ENCODE data around the gene PI4KA. TPM values are rescaled to one million over a fixed set of nuclear protein-coding genes. Genes with fewer than 3 reads are reported as not detected.

Gene PI4KA
- total RNA-seq, 2 experiments from 2014 or later = 103 to 113 TPM

DNA sequence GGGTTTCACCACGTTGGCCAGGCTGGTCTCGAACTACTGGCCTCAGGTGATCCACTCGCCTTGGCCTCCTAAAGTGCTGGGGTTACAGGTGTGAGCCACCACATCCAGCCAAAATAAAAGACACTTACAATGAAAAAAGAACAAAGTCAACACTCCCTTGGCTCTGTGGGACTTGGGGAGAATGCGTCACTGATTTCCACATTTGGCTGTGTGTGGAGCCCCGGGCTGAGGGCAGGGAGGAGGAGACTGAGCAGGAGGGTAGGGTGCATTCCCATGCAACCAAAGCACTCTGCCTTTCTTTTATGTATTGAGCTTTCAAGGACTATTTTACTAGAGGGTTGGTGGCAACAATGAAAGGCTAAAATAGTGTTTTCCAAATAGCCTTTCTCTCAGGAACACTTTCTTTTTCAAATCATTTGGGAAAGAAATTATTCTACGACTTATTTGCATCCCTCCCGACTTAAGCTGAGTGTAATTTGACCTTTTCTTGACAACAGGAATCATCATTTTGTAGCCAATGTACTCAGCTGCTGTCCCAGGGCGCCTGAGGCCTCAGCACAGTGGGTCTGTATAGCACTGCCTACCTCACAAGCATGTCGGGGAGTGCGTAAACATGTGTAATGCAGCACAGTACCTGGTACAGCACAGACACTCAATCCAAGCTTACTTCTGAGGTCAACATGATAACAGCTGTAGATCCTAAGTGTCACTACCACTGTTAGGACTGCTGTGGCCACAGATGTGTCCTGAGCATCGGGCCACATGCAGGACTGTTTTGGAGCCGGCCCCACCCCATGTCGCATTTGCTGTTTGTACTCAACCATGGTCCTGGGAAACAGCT lies 94.8 kb downstream of the PI4KA start:
- no peaks in the 10 kb centered on the region for H3K27me3 Mint-ChIP-seq
- no peak for DNase-seq
- POLR2A ChIA-PET = no interaction called here
- H3K4me3 Mint-ChIP-seq = no peak overlapping the region
- peaks cover 5% of the 10 kb centered on the region for H3K4me1 Mint-ChIP-seq
- H3K36me3 Mint-ChIP-seq (ENCODE audit: low read depth) = peaks cover 24% of the 10 kb centered on the region
- CTCF ChIA-PET = no interaction called here
- H3K9me3 Mint-ChIP-seq = no peaks in the 10 kb centered on the region
- no peak overlapping the region for H3K27ac Mint-ChIP-seq

DNA sequence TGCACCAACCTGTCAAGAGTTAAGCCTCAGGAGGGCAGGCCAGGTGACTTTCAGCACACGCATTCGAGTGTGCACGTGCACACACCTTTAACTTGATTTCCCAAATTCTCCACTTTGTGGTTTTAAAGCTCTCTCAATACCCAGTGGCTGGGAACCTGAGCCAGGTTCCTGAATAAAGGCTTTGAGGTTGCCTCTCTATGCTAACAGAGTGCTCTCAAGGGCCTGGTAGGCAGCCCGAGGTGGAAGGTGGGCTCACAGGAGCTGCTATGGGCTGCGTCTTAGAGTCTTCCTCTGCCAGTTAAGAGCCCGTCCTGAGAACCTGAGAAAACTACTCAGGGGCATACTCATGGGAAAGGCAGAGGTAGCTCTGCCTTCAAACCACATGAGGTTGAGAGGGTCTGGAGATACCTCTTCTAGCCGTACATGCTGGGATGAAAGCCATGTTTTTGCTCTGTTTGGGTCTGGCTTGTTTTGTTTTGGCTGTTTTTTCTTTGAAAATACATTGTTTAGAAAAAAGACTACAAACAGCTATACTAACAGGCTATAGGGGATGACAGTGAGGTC lies 96.3 kb downstream of the PI4KA start:
- ChIA-PET CTCF (interaction anchor here (0.6 kb wide), 1 partner anchor 148 kb away, joined by 4 read pairs; no protein-coding TSS in a partner anchor), POLR2A (no interaction called here)
- no peaks in the 10 kb centered on the region for H3K9me3 Mint-ChIP-seq
- H3K27me3 Mint-ChIP-seq = no peaks in the 10 kb centered on the region
- no peaks in the 10 kb centered on the region for H3K4me1 Mint-ChIP-seq
- no peak overlapping the region for H3K27ac Mint-ChIP-seq
- no peak overlapping the region for H3K4me3 Mint-ChIP-seq
- peaks cover 24% of the 10 kb centered on the region for H3K36me3 Mint-ChIP-seq (ENCODE audit: low read depth)
- no peak for DNase-seq

- CTCF ChIA-PET = interaction anchor here (0.7 kb wide), 1 partner anchor 76 kb away, joined by 3 read pairs; no protein-coding TSS in a partner anchor
- Mint-ChIP-seq H3K27me3 (no peaks in the 10 kb centered on the region), H3K9me3 (no peaks in the 10 kb centered on the region), H3K36me3 (ENCODE audit: low read depth) (peaks cover 27% of the 10 kb centered on the region), H3K4me3 (no peak overlapping the region), H3K4me1 (no peaks in the 10 kb centered on the region), H3K27ac (no peak overlapping the region)
- POLR2A ChIA-PET = no interaction called here
- DNase-seq = no peak
Measured at GRCh38 chr22:20761536-20761935, 97.1 kb downstream of the PI4KA start.

DNA sequence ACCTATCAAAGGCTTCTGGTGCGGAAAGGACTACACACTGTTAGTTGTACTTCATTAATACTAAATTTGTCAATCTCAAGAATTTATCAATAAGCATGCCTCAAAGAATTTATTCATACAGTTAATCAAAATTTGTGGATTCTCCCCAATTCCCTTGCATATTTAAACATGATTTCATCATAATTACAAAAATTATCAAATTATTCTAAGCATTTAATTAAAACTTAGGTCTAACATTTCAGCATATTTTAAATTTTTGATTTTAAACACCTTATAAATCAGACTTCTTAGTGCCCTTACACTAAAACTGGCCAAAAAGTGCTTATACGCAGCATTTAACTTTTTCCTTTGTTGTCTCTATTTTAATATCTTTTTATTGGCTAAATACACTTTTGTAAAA lies 98.5 kb downstream of the PI4KA start:
- H3K9me3 Mint-ChIP-seq = no peaks in the 10 kb centered on the region
- peaks cover 29% of the 10 kb centered on the region for H3K36me3 Mint-ChIP-seq (ENCODE audit: low read depth)
- H3K4me3 Mint-ChIP-seq = no peak overlapping the region
- no peak for DNase-seq
- H3K27ac Mint-ChIP-seq = no peak overlapping the region
- ChIA-PET CTCF (no interaction called here), POLR2A (no interaction called here)
- H3K27me3 Mint-ChIP-seq = no peaks in the 10 kb centered on the region
- H3K4me1 Mint-ChIP-seq = no peaks in the 10 kb centered on the region

GRCh38 chr22:20758688-20759087 lies 99.9 kb downstream of the PI4KA start:
- POLR2A ChIA-PET = no interaction called here
- no peak overlapping the region for H3K4me3 Mint-ChIP-seq
- no peaks in the 10 kb centered on the region for H3K4me1 Mint-ChIP-seq
- peaks cover 19% of the 10 kb centered on the region for H3K36me3 Mint-ChIP-seq (ENCODE audit: low read depth)
- no peaks in the 10 kb centered on the region for H3K9me3 Mint-ChIP-seq
- no peak for DNase-seq
- no peaks in the 10 kb centered on the region for H3K27me3 Mint-ChIP-seq
- no peak overlapping the region for H3K27ac Mint-ChIP-seq
- CTCF ChIA-PET = no interaction called here

- no peaks in the 10 kb centered on the region for H3K9me3 Mint-ChIP-seq
- CTCF ChIA-PET = interaction anchor here (0.7 kb wide), 1 partner anchor 208 kb away, joined by 3 read pairs; no protein-coding TSS in a partner anchor
- no peak overlapping the region for H3K4me3 Mint-ChIP-seq
- H3K36me3 Mint-ChIP-seq (ENCODE audit: low read depth) = peaks cover 15% of the 10 kb centered on the region
- no peaks in the 10 kb centered on the region for H3K27me3 Mint-ChIP-seq
- no peak for DNase-seq
- H3K4me1 Mint-ChIP-seq = no peaks in the 10 kb centered on the region
- POLR2A ChIA-PET = no interaction called here
- no peak overlapping the region for H3K27ac Mint-ChIP-seq
Measured at GRCh38 chr22:20756846-20757245, 101.8 kb downstream of the PI4KA start.

DNA sequence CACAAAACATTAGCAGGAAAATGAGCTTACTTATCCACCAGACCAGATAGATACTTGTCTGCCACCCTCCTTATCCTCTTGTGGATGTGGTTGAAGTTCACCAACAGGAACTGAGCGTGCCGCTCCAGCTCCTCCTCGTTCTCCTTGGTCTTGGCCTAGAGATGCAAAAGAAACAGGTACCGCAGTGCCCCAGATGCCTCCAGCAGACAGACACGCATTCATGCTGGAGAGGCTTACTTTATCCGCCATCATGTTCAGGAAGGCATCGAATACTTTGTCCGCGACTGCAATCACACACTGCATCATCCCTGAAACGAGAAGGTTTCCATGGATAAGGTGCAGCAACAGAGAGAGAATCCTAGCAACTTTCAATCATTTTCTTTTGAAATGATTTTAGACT lies 105.7 kb downstream of the PI4KA start:
- CTCF ChIA-PET = no interaction called here
- no peak overlapping the region for H3K4me3 Mint-ChIP-seq
- POLR2A ChIA-PET = no interaction called here
- no peaks in the 10 kb centered on the region for H3K9me3 Mint-ChIP-seq
- no peak for DNase-seq
- H3K4me1 Mint-ChIP-seq = peaks cover 6% of the 10 kb centered on the region
- H3K27ac Mint-ChIP-seq = no peak overlapping the region
- no peaks in the 10 kb centered on the region for H3K27me3 Mint-ChIP-seq
- peaks cover 14% of the 10 kb centered on the region for H3K36me3 Mint-ChIP-seq (ENCODE audit: low read depth)

GRCh38 chr22:20752104-20752741 lies 106.4 kb downstream of the PI4KA start:
- Mint-ChIP-seq H3K4me3 (no peak overlapping the region), H3K27ac (no peak overlapping the region), H3K36me3 (ENCODE audit: low read depth) (peaks cover 12% of the 10 kb centered on the region), H3K4me1 (peaks cover 6% of the 10 kb centered on the region), H3K9me3 (no peaks in the 10 kb centered on the region), H3K27me3 (no peaks in the 10 kb centered on the region)
- DNase-seq = no peak
- CTCF ChIA-PET = no interaction called here
- POLR2A ChIA-PET = no interaction called here

GRCh38 chr22:20751185-20751851 lies 107.3 kb downstream of the PI4KA start:
- H3K27me3 Mint-ChIP-seq = no peaks in the 10 kb centered on the region
- CTCF ChIA-PET = interaction anchor here (1.0 kb wide), 1 partner anchor 152 kb away, joined by 3 read pairs; no protein-coding TSS in a partner anchor
- H3K4me3 Mint-ChIP-seq = no peak overlapping the region

DNA sequence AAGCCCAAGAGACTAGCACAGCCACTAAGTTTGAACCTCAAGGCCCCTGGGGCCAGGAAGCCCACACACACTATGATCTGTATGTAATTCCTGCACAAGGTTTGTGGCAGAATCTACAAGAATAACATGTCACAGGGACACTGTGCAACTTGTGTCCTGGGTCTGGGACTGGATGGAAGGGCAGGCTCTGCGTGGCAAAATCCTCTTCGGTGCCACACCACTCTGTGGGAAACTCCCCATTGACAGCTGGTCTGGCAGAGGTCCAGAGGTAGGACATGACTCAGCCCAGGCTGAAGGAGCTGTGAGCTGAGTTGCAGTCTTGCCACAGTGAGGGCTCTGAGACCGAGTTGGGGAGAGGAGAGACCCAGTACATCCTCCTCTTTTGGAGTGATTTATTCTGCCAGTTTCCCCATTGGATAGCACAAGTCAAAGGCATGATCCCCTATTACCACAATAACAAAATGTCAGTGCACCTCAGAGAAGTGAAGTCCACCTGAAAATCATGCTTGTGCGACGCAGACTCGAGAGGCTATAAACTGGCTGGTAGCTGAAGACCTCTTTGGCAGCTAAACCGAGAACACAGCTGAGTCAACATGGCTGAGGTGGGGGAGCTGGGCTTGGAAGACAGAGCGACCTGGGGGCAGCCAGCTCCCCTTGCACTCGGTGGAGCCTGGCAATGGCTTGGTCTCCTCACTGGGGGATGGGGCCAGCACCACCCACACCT lies 108.0 kb downstream of the PI4KA start:
- no peak for DNase-seq
- no peak overlapping the region for H3K27ac Mint-ChIP-seq
- H3K4me3 Mint-ChIP-seq = no peak overlapping the region
- no peaks in the 10 kb centered on the region for H3K9me3 Mint-ChIP-seq
- no peaks in the 10 kb centered on the region for H3K27me3 Mint-ChIP-seq
- peaks cover 6% of the 10 kb centered on the region for H3K4me1 Mint-ChIP-seq
- POLR2A ChIA-PET = no interaction called here
- peaks cover 13% of the 10 kb centered on the region for H3K36me3 Mint-ChIP-seq (ENCODE audit: low read depth)
- CTCF ChIA-PET = interaction anchor here (1.0 kb wide), 2 partner anchors 145 to 151 kb away, joined by 3 read pairs; no protein-coding TSS in a partner anchor

More at GRCh38 chr22:20751185-20751851, 107.3 kb downstream of the PI4KA start:
- no peak for DNase-seq
- Mint-ChIP-seq H3K36me3 (ENCODE audit: low read depth) (peaks cover 13% of the 10 kb centered on the region), H3K4me1 (peaks cover 6% of the 10 kb centered on the region), H3K9me3 (no peaks in the 10 kb centered on the region), H3K27ac (no peak overlapping the region)
- POLR2A ChIA-PET = no interaction called here

DNA sequence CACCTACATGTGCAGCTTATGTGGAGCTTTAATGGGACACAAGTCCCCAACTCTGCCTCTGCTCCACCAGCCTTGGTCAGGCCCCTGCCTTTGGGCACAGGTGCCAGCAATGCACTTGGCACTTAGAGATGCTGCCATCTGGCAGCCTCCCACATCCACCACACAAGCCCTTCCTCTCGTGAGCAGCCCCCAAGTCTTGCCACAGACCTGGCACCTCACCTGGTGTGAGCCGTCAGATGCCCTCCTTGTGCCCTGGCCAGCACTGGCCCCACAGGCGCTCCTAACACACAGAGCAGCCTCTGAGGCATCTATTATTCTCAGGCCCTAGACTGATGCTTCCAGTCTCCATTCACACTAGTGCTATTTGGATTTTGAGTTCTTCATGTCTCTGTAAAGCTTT lies 109.2 kb downstream of the PI4KA start:
- H3K9me3 Mint-ChIP-seq = no peaks in the 10 kb centered on the region
- DNase-seq = no peak
- ChIA-PET POLR2A (no interaction called here), CTCF (no interaction called here)
- H3K27ac Mint-ChIP-seq = no peak overlapping the region
- no peaks in the 10 kb centered on the region for H3K27me3 Mint-ChIP-seq
- no peak overlapping the region for H3K4me3 Mint-ChIP-seq
- peaks cover 12% of the 10 kb centered on the region for H3K36me3 Mint-ChIP-seq (ENCODE audit: low read depth)
- peaks cover 6% of the 10 kb centered on the region for H3K4me1 Mint-ChIP-seq

DNA sequence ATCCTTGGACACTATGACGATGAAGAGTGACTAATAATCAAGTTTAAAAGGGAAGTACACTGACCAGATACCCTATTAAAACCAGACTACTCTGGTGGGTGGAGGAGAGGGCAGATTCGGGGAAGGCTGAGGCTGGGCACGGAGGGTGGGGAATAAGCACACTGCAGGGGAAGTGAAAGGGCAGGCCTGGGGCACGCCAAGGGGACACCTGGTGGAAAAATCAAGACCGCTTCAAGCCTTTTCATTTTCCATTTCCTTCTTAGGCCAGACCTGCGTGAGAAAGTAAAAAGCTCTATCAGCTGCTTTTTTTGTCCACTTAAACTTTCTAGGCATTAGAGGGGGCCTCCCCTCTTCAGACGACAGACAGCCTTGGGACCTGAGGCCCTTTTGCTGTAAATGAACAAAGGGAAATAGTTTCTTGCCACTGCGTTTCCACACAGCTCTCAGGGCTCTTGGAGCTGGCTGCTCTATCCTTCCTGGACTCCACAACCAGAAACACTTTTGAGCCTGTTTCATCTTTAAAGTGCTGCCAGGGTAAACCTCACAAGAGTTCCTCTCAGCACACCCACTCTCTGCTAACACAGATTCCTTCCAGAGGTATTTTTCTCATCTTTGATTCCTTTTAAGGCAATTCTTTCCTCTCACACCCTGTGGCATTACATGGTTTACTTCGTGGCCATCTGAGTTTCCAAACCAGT lies 109.7 kb downstream of the PI4KA start:
- Mint-ChIP-seq H3K9me3 (no peaks in the 10 kb centered on the region), H3K4me3 (no peak overlapping the region), H3K36me3 (ENCODE audit: low read depth) (peaks cover 12% of the 10 kb centered on the region), H3K27ac (no peak overlapping the region), H3K27me3 (no peaks in the 10 kb centered on the region), H3K4me1 (peaks cover 6% of the 10 kb centered on the region)
- POLR2A ChIA-PET = no interaction called here
- CTCF ChIA-PET = no interaction called here
- DNase-seq = no peak
